GM12864 (cell line): Measurements from ENCODE around the gene PLPPR3.

ENCODE experiments used
- DNase-seq: peaks from one replicate; pipeline ENCODE4 v3.0.0-alpha.2; 2011; ENCODE audit warnings: low read depth
- H3K4me3 ChIP-seq: 2 replicates; pipeline ENCODE4 v1.5.1; 2011; ENCODE audit warnings: mild to moderate bottlenecking, low read depth, low read length, control low read depth
- TF ChIP-seq, protein P1 (sequence below): IDR thresholded peaks from 2 replicates; pipeline ENCODE4 v1.5.1; 2011; ENCODE audit warnings: low read depth, mild to moderate bottlenecking, moderate library complexity, low read length, control low read depth, inconsistent platforms; ENCODE audit errors: missing control alignments

The PLPPR3 gene

DNA sequence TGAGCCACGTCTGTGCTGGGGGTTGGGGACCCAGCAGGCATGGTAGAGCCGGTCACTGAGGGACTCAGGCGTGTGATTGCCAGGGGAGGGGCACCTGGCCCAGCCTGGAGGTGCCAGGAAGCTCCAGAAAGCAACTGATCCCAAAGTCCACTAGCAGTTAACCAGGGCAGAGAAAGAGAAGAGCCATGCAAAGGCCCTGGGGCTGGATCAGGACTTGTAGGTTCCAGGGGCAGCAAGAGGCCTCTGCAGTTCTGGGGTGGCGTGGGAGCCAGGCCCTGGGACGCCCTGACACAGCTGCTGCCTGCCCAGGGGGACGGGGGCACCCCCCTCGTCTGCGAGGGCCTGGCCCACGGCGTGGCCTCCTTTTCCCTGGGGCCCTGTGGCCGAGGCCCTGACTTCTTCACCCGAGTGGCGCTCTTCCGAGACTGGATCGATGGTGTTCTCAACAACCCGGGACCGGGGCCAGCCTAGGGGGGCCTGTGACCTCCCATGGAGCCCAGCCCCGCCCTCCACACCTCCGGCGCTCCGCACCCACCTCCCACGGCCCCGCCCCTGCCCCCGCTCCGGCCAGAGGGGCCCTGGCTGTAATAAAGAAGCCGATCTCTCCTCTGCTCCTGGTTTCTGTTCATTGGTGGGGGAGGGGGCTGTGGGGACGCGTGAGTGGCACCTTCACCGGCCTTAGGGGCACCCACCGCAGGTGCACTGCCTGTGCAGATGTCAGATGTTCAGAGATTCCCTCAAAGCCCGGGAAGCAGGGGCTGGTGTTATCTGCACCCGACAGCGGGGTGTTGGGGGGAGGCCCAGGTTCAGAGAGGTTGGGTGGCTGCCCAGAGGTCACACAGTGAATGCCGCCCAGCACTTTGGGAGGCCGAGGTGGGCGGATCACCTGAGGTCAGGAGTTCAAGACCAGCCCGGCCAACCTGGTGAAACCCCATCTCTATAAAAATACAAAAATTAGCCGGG, 9.9 kb upstream of the PLPPR3 start:
- H3K4me3 ChIP-seq: no peak overlapping the region
- no peak for DNase-seq
- TF ChIP-seq, protein P1, sequence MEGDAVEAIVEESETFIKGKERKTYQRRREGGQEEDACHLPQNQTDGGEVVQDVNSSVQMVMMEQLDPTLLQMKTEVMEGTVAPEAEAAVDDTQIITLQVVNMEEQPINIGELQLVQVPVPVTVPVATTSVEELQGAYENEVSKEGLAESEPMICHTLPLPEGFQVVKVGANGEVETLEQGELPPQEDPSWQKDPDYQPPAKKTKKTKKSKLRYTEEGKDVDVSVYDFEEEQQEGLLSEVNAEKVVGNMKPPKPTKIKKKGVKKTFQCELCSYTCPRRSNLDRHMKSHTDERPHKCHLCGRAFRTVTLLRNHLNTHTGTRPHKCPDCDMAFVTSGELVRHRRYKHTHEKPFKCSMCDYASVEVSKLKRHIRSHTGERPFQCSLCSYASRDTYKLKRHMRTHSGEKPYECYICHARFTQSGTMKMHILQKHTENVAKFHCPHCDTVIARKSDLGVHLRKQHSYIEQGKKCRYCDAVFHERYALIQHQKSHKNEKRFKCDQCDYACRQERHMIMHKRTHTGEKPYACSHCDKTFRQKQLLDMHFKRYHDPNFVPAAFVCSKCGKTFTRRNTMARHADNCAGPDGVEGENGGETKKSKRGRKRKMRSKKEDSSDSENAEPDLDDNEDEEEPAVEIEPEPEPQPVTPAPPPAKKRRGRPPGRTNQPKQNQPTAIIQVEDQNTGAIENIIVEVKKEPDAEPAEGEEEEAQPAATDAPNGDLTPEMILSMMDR: no peak

DNA sequence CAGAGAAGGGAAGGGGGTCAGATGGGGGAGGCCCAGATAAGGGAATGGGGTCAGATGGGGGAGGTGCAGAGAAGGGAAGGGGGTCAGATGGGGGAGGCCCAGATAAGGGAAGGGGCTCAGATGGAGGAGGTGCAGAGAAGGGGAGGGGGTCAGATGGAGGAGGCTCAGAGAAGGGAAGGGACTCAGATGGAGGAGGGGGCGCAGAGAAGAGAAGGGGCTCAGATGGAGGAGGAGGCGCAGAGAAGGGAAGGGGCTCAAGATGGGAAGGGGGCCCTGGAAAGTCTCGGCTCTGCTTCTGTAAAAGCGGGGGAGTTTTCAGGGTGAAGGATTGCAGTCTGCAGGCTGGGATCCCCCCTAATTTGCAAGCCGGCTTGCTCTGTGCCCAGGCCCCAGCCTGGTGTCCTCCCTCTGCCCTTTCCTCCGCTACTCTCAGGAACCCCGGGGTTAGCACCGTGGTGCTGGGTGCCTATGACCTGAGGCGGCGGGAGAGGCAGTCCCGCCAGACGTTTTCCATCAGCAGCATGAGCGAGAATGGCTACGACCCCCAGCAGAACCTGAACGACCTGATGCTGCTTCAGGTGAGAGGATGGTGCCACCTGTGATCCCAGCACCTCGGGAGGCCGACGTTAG, 7.5 kb upstream of the PLPPR3 start:
- no peak overlapping the region for H3K4me3 ChIP-seq
- TF ChIP-seq, protein P1: no peak
- DNase-seq: no peak

DNA sequence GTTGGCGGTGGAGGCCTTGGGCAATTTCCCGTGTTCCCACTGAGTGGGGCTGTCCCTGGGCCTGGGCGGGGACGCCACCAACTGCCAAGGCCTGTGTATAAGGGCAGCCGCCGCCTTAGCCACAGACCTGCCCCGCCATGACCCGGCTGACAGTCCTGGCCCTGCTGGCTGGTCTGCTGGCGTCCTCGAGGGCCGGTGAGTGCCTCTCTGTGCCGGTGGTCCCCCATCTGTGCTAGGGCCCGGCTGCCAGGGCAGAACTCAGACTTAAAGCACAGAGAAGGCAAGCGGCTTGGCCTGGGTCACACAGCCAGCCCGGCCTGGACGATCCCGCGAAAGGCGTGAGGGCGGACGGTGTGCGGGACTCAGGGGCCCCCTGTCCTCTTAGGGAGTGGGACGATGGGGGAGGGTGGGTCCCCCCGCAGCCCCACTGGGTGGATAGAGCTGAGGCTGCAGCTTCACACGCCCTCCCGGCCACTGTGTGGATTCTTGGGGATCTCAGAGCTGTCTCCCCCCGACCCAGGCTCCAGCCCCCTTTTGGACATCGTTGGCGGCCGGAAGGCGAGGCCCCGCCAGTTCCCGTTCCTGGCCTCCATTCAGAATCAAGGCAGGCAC, 6.1 kb upstream of the PLPPR3 start, which contains the start of gene AZU1:
TSS of gene AZU1 (plus strand) at position 128 of the 612 bp plus-strand sequence. CDS start at position 138, 10 bp downstream.
- TF ChIP-seq, protein P1: no peak

DNA sequence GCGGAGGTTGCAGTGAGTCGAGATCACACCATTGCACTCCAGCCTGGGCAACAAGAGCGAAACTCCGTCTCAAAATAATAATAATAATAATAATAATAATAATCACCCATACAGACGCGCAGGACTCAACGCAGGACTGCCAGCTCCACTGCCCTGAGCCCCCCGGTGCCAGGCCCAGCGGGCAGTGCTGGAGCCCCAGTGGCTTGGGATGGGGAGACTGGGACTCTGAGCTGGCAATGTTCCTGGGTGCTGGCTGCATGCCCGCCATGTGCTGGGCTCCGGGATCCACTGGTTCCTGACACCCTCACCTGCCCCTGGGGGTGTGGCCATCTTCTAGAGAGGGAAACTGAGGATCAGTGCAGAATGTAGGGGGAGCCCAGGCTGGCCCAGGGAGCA, 5.6 kb upstream of the PLPPR3 start:
- DNase-seq: no peak
- TF ChIP-seq, protein P1: no peak
- no peak overlapping the region for H3K4me3 ChIP-seq

More for the DNA sequence above, 6.1 kb upstream of the PLPPR3 start, which contains the start of gene AZU1:
- no peak for DNase-seq
- H3K4me3 ChIP-seq: no peak within 1 kb of the TSS

DNA sequence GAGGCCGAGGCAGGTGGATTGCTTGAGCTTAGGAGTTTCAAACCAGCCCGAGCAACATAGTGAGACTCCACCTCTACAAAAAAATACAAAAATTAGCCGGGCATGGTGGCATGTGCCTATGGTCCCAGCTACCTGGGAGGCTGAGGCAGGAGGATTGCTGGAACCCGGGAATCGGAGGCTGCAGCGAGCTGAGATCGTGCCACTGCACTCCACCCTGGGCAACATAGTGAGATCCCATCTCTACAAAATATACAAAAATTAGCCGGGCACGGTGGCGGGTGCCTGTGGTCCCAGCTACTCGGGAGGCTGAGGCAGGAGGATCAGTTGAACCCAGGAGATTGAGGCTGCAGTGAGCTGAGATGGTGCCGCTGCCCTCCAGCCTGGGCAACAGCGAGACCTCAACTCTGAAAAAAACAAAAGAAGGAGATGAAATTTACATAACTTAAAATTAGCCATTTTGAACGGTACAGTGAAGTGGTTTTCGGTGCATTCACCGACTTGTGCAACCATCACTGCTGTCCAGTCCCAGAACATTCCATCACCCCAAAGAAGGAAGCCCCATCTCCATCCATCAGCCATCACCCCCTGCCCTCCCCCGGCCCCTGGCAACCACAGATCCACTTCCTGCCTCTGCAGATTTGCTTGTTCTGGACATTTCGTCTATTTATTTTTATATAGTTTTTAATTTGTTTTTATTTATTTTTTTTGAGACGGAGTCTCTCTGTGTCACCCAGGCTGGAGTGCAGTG, 4.3 kb upstream of the PLPPR3 start:
- H3K4me3 ChIP-seq: no peak overlapping the region
- TF ChIP-seq, protein P1: no peak
- no peak for DNase-seq

DNA sequence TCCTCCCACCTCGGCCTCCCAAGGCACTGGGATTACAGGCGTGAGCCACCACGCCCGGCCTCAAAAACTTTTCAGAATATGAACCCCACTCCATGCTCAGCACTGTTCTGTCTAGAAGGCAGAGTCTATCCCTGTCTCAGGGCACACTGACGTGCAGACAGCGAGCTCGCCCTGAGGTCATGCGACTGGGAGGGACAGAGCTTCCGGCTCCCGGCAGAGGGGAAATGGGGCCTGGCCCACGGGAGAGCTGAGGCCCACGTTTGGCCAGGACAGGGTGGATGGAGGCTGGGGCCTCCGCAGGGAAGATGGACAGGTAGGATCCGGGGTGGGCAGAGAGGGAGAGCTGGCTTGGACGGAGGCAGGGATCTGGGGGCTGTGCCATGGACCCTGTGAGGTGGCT, 3.1 kb upstream of the PLPPR3 start:
- DNase-seq: no peak
- TF ChIP-seq, protein P1: no peak
- no peak overlapping the region for H3K4me3 ChIP-seq
